Small intestine (tissue), 7 donors: ENCODE data around the gene MRPS34. TPM values are rescaled to one million over a fixed set of nuclear protein-coding genes. Genes with fewer than 3 reads are reported as not detected.

Experiments used
- DNase-seq, 2 donors: peaks; one replicate each; pipeline versions ENCODE4 v3.0.0 to v3.0.0-alpha.2; 2013
- FAIRE-seq: peaks from 2 replicates; lab custom pipeline; 2012; peaks lifted over from hg19 to GRCh38; lab: Jason Lieb, UNC
- H3K27ac ChIP-seq, 3 donors: one replicate each; pipeline ENCODE4 v1.5.1; 2013; ENCODE audit warnings: low read length in 2 of 3, mild to moderate bottlenecking in 2 of 3, control low read depth in 1 of 3, inconsistent platforms in 1 of 3, low read depth in 1 of 3, moderate library complexity in 1 of 3
- H3K27me3 ChIP-seq, 3 donors: one replicate each; pipeline ENCODE4 v1.6.1; 2013; ENCODE audit warnings: low read length in 3 of 3, inconsistent platforms in 1 of 3; ENCODE audit not compliant: control insufficient read depth in 3 of 3, insufficient read depth in 3 of 3
- H3K36me3 ChIP-seq, 3 donors: one replicate each; pipeline ENCODE4 v1.6.1; 2013; ENCODE audit warnings: low read length in 3 of 3, inconsistent platforms in 1 of 3, low read depth in 1 of 3, mild to moderate bottlenecking in 1 of 3, moderate library complexity in 1 of 3; ENCODE audit not compliant: control insufficient read depth in 3 of 3, insufficient read depth in 2 of 3
- H3K4me1 ChIP-seq, 3 donors: one replicate each; pipeline ENCODE4 v1.6.1; 2013; ENCODE audit warnings: low read length in 2 of 3, inconsistent platforms in 1 of 3, low read depth in 1 of 3, mild to moderate bottlenecking in 1 of 3, moderate library complexity in 1 of 3; ENCODE audit not compliant: control insufficient read depth in 3 of 3, insufficient read depth in 2 of 3
- H3K4me3 ChIP-seq, 3 donors: one replicate each; pipeline ENCODE4 v1.5.1; 2013; ENCODE audit warnings: low read length in 3 of 3, control low read depth in 1 of 3, inconsistent platforms in 1 of 3, low read depth in 1 of 3, mild to moderate bottlenecking in 1 of 3, moderate library complexity in 1 of 3
- H3K9me3 ChIP-seq, 2 donors: one replicate each; pipeline ENCODE4 v1.6.1; 2013; ENCODE audit warnings: low read depth in 1 of 2, low read length in 1 of 2; ENCODE audit not compliant: control insufficient read depth in 2 of 2, insufficient read depth in 1 of 2
- WGBS, 3 donors: extraction: QIAGEN DNeasy Blood & Tissue Kit; methylation state at CpG; one replicate each; pipeline ENCODE4 v1.1.7; 2013; 5-methylcytosine and 5-hydroxymethylcytosine counted together
- polyA plus RNA-seq, 4 donors: library from polyadenylated mRNA; stranded (reverse) in 3 of 4; unstranded in 1 of 4; fragments of 200-250 nt in 3 of 4; fragments of 120-200 nt in 1 of 4; gene quantifications; one replicate each; pipeline versions ENCODE4 v1.2.1 to v1.2.3, GENCODE V29; 2013
- donor health status: healthy with polysubstance abuse.
- donor health status: control.
- donor health status: control.
- donor health status: Bipolar disorder and iron deficiency.
- donor health status: healthy.

MRPS34 gene
- polyA plus RNA-seq, 4 donors, result 88.9 to 199 (median 172) TPM

GRCh38 chr16:1792836-1793577, 20.1 kb upstream of the MRPS34 start:
- 81 to 88% (median 87%) methylated on average over 25 to 33 of the region's 33 CpGs for WGBS, 3 donors
- peaks cover 0 to 22% (median 0%) of the 10 kb centered on the region in 3 donors for H3K4me1 ChIP-seq
- no peak for FAIRE-seq
- H3K4me3 ChIP-seq, result peak overlapping the region in 1 of 3 donors; percentile 29
- no peak for DNase-seq
- H3K36me3 ChIP-seq, result peaks cover 0 to 45% (median 4%) of the 10 kb centered on the region in 3 donors
- H3K9me3 ChIP-seq, result peaks cover 0 to 8% of the 10 kb centered on the region in 2 donors
- H3K27ac ChIP-seq, result no peak overlapping the region
- H3K27me3 ChIP-seq, result no peaks in the 10 kb centered on the region

GRCh38 chr16:1791943-1792812, 19.2 kb upstream of the MRPS34 start:
- DNase-seq, result no peak
- Histone ChIP-seq H3K4me1 (peaks cover 0 to 22% (median 0%) of the 10 kb centered on the region in 3 donors), H3K27ac (no peak overlapping the region), H3K36me3 (peaks cover 0 to 54% (median 4%) of the 10 kb centered on the region in 3 donors), H3K4me3 (no peak overlapping the region), H3K27me3 (no peaks in the 10 kb centered on the region), H3K9me3 (peaks cover 0 to under 1% of the 10 kb centered on the region in 2 donors)
- no peak for FAIRE-seq
- 88 to 92% (median 91%) methylated on average over 57 to 59 of the region's 59 CpGs for WGBS, 3 donors

- FAIRE-seq (no peak), DNase-seq (no peak)
- WGBS, 3 donors, result 94 to 96% (median 94%) methylated on average over 49 to 53 of the region's 53 CpGs
- H3K36me3 ChIP-seq, result peaks cover 0 to 61% (median 4%) of the 10 kb centered on the region in 3 donors
- peaks cover 0 to 22% (median 0%) of the 10 kb centered on the region in 3 donors for H3K4me1 ChIP-seq
- no peak overlapping the region for H3K4me3 ChIP-seq
- H3K27me3 ChIP-seq, result no peaks in the 10 kb centered on the region
- H3K9me3 ChIP-seq, result no peaks in the 10 kb centered on the region
- no peak overlapping the region for H3K27ac ChIP-seq
Measured at GRCh38 chr16:1791256-1791942, 18.5 kb upstream of the MRPS34 start.

- WGBS, 3 donors, result 92 to 94% (median 93%) methylated on average over 38 to 44 of the region's 44 CpGs
- FAIRE-seq, result no peak
- Histone ChIP-seq H3K27ac (no peak overlapping the region), H3K4me3 (no peak overlapping the region), H3K4me1 (peaks cover 0 to 22% (median 0%) of the 10 kb centered on the region in 3 donors), H3K9me3 (no peaks in the 10 kb centered on the region), H3K36me3 (peaks cover 0 to 68% (median 4%) of the 10 kb centered on the region in 3 donors), H3K27me3 (no peaks in the 10 kb centered on the region)
- DNase-seq, result no peak
Measured at GRCh38 chr16:1790611-1791255, 17.8 kb upstream of the MRPS34 start.

- Histone ChIP-seq H3K4me1 (peaks cover 0 to 19% (median 0%) of the 10 kb centered on the region in 3 donors), H3K9me3 (no peaks in the 10 kb centered on the region), H3K27ac (no peak overlapping the region), H3K4me3 (no peak overlapping the region), H3K27me3 (no peaks in the 10 kb centered on the region), H3K36me3 (peaks cover 0 to 73% (median 4%) of the 10 kb centered on the region in 3 donors)
- WGBS, 3 donors, result 92 to 95% (median 93%) methylated on average over 13 to 15 of the region's 15 CpGs
- DNase-seq (no peak), FAIRE-seq (no peak)
Measured at GRCh38 chr16:1790261-1790610, 17.3 kb upstream of the MRPS34 start.

GRCh38 chr16:1789643-1790045, 16.7 kb upstream of the MRPS34 start:
- FAIRE-seq, result no peak
- Histone ChIP-seq H3K4me3 (no peak overlapping the region), H3K27me3 (no peaks in the 10 kb centered on the region), H3K27ac (no peak overlapping the region), H3K4me1 (peaks cover 0 to 13% (median 0%) of the 10 kb centered on the region in 3 donors), H3K9me3 (no peaks in the 10 kb centered on the region), H3K36me3 (peaks cover 0 to 78% (median 4%) of the 10 kb centered on the region in 3 donors)
- no peak for DNase-seq
- WGBS, 3 donors, result 77 to 86% (median 82%) methylated on average over 18 to 25 of the region's 25 CpGs

- no peaks in the 10 kb centered on the region for H3K9me3 ChIP-seq
- H3K4me3 ChIP-seq, result no peak overlapping the region
- DNase-seq, result no peak
- peaks cover 0 to 10% (median 2%) of the 10 kb centered on the region in 3 donors for H3K4me1 ChIP-seq
- H3K27me3 ChIP-seq, result no peaks in the 10 kb centered on the region
- H3K36me3 ChIP-seq, result peaks cover 0 to 82% (median 4%) of the 10 kb centered on the region in 3 donors
- no peak for FAIRE-seq
- 72 to 86% (median 75%) methylated on average over 16 to 19 of the region's 19 CpGs for WGBS, 3 donors
- H3K27ac ChIP-seq, result no peak overlapping the region
Measured at GRCh38 chr16:1788708-1789100, 15.8 kb upstream of the MRPS34 start.
